HepG2 (cell line): Measurements from ENCODE around the gene DLX1. TPM values are rescaled to one million over a fixed set of nuclear protein-coding genes. Genes with fewer than 3 reads are reported as not detected.

Source experiments
- ATRX ChIP-seq: sonication (generic); formaldehyde crosslinking; IDR thresholded peaks from 2 replicates; pipeline ENCODE4 v1.4.0; 2020; ENCODE audit warnings: missing genetic modification reagents, borderline replicate concordance
- ERF ChIP-seq: IDR thresholded peaks from 2 replicates; pipeline ENCODE4 v1.6.1; 2018; ENCODE audit warnings: missing biosample characterization, missing genetic modification reagents
- GFI1 ChIP-seq: sonication (generic); formaldehyde crosslinking; IDR thresholded peaks from 2 replicates; pipeline ENCODE4 v1.5.0; 2020; ENCODE audit warnings: missing genetic modification reagents, mild to moderate bottlenecking, borderline replicate concordance
- HOMEZ ChIP-seq: IDR thresholded peaks from 2 replicates; pipeline ENCODE4 v1.6.1; 2016; ENCODE audit warnings: low read depth
- MED1 ChIP-seq: sonication (generic); formaldehyde crosslinking; IDR thresholded peaks from 2 replicates; pipeline ENCODE4 v1.4.0; 2020; ENCODE audit warnings: missing genetic modification reagents
- MTERF4 ChIP-seq: sonication (generic); formaldehyde crosslinking; IDR thresholded peaks from 2 replicates; pipeline ENCODE4 v1.8.0; 2023; ENCODE audit warnings: mild to moderate bottlenecking, missing genetic modification reagents
- NFYC ChIP-seq: IDR thresholded peaks from 2 replicates; pipeline ENCODE4 v1.6.1; 2016; ENCODE audit warnings: missing genetic modification reagents, missing compliant biosample characterization
- PAX8 ChIP-seq: sonication (generic); formaldehyde crosslinking; IDR thresholded peaks from 2 replicates; pipeline ENCODE4 v1.8.0; 2022; ENCODE audit warnings: mild to moderate bottlenecking, missing genetic modification reagents, borderline replicate concordance
- SP2 ChIP-seq: sonication (generic); formaldehyde crosslinking; IDR thresholded peaks from 2 replicates; pipeline ENCODE4 v1.5.1; 2020; ENCODE audit warnings: mild to moderate bottlenecking, missing genetic modification reagents
- STAT5B ChIP-seq: sonication (generic); formaldehyde crosslinking; IDR thresholded peaks from 2 replicates; pipeline ENCODE4 v1.4.0; 2020; ENCODE audit warnings: missing genetic modification reagents
- TCF7L2 ChIP-seq: IDR thresholded peaks from 2 replicates; pipeline ENCODE4 v1.6.1; 2011; ENCODE audit warnings: mild to moderate bottlenecking, low read depth, low read length, moderate library complexity
- TGIF2 ChIP-seq: IDR thresholded peaks from 2 replicates; pipeline ENCODE4 v1.6.1; 2016; ENCODE audit warnings: control low read depth, missing compliant biosample characterization
- ZEB1 ChIP-seq: IDR thresholded peaks from 2 replicates; pipeline ENCODE4 v1.6.1; 2012; ENCODE audit warnings: mild to moderate bottlenecking, low read depth, inconsistent platforms; ENCODE audit not compliant: insufficient replicate concordance
- ZFP36L1 ChIP-seq: sonication (generic); formaldehyde crosslinking; IDR thresholded peaks from 2 replicates; pipeline ENCODE4 v1.8.0; 2022; ENCODE audit warnings: mild to moderate bottlenecking, missing genetic modification reagents, moderate library complexity
- ZNF432 ChIP-seq: sonication (generic); formaldehyde crosslinking; IDR thresholded peaks from 2 replicates; pipeline ENCODE4 v1.5.0; 2020; ENCODE audit warnings: missing genetic modification reagents, mild to moderate bottlenecking, borderline replicate concordance
- ZNF484 ChIP-seq: sonication (generic); formaldehyde crosslinking; IDR thresholded peaks from 2 replicates; pipeline ENCODE4 v1.5.1; 2020; ENCODE audit warnings: mild to moderate bottlenecking, low read depth, missing genetic modification reagents, borderline replicate concordance
- ZNF660 ChIP-seq: sonication (generic); formaldehyde crosslinking; IDR thresholded peaks from 2 replicates; pipeline ENCODE4 v1.5.1; 2020; ENCODE audit warnings: mild to moderate bottlenecking, low read depth, missing genetic modification reagents, borderline replicate concordance
- ZNF761 ChIP-seq: sonication (generic); formaldehyde crosslinking; conservative IDR thresholded peaks from 2 replicates; pipeline ENCODE4 v1.4.0; 2020; ENCODE audit warnings: mild to moderate bottlenecking, missing genetic modification reagents
- polyA plus RNA-seq, 8 experiments: library from polyadenylated mRNA; depleted of rRNA in 3 of 8; stranded (reverse) in 7 of 8; unstranded in 1 of 8; fragments of >200 nt; fragmentation: Illumina TruSeq in 4 of 8; extraction: Trizol in 4 of 8; gene quantifications; 2 replicates each; pipeline versions ENCODE4 v1.2.1 to v1.2.3, GENCODE V29; 2011 to 2016; ENCODE audit warnings: low read depth in 4 of 8, missing spikeins in 1 of 8, mixed read lengths in 1 of 8; ENCODE audit not compliant: insufficient read depth in 1 of 8
- total RNA-seq, 5 experiments: library from RNA; depleted of rRNA; stranded (reverse); fragments of >200 nt; fragmentation: Illumina TruSeq; extraction: Trizol; gene quantifications; 2 replicates each; pipeline ENCODE4 v1.2.3, GENCODE V29; 2016; ENCODE audit warnings: low read depth in 1 of 5
- TF ChIP-seq, protein P1 (sequence below): sonication (generic); formaldehyde crosslinking; IDR thresholded peaks from 2 replicates; pipeline ENCODE4 v1.5.0; 2020; ENCODE audit warnings: missing genetic modification reagents
- TF ChIP-seq, protein P2 (sequence below): sonication (generic); formaldehyde crosslinking; IDR thresholded peaks from 2 replicates; pipeline ENCODE4 v1.4.0; 2020; ENCODE audit warnings: low read depth, missing genetic modification reagents
- TF ChIP-seq, protein P3 (sequence below): sonication (generic); formaldehyde crosslinking; IDR thresholded peaks from 2 replicates; pipeline ENCODE4 v1.4.0; 2020; ENCODE audit warnings: missing genetic modification reagents, borderline replicate concordance

DLX1 gene
- total and polyA plus RNA-seq, 2 of the 13 experiments (the other 11 are each of a cell fraction or from before 2014, with no cell fraction given) = 0.18 to 0.86 TPM

DNA sequence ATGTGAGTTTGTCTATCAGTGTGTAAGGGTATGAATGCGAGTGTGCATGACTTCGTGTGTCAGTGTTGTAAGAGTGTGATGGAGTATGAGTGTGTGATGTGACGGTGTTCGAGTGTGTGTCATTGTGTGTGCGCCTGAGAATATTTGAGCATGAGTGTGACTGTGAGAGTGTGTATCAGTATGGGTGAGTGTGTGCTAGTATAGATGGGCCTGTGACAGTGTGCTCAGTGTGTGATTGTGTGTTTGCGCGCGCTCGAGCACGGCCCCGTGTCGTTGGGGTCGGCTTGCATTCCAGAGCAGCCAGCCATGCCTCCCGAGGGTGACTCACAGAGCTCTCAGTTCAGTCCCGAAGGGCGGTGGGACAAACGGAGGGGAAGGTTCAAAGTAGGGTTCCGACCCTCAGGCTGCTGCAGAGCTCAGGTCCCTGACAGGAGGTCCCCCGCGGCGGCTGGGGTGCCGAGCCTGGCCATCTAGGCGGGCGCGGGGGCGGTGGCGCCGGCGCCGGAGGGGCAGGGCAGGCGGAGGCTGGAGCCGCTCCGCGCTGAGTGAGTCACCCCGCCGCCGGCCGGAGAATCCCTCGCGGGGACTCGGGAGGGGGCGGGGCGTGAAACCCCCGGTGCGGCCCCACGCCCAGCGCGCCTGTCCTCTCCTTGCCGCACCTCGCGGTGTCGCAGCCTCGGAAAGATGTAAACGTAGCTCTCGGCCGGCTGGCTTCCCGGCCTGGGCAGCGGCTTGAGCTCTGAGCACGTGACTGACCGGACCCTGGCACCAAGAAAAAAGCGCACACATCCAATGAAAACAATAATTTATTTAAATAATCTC, 13.6 kb downstream of the DLX1 start (continued):
- TF ChIP-seq, protein P1, sequence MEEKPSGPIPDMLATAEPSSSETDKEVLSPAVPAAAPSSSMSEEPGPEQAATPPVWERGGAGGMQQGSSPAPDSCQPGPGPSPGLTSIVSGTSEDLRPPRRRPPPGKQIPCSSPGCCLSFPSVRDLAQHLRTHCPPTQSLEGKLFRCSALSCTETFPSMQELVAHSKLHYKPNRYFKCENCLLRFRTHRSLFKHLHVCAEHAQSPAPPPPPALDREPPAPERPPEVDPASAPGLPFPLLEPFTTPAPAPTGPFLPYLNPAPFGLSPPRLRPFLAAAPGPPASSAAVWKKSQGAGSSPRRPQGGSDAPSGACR (CRISPR knock-in tag) = no peak
- TF ChIP-seq ZNF660 (CRISPR knock-in tag) (no peak), SP2 (CRISPR knock-in tag) (no peak), ATRX (CRISPR knock-in tag) (no peak), NFYC (CRISPR knock-in tag) (no peak), TCF7L2 (no peak), HOMEZ (no peak), PAX8 (CRISPR knock-in tag) (no peak), ZNF761 (CRISPR knock-in tag) (no peak), STAT5B (CRISPR knock-in tag) (no peak), TGIF2 (CRISPR knock-in tag) (no peak), GFI1 (no peak; the same call in 1 of the 2 replicates), ZNF484 (CRISPR knock-in tag) (no peak), MTERF4 (CRISPR knock-in tag) (no peak), ZEB1 (no peak), MED1 (CRISPR knock-in tag) (peak; percentile 68), ZFP36L1 (CRISPR knock-in tag) (no peak), ERF (CRISPR knock-in tag) (0 out of 2 replicates have a peak, but pooled peaks have one; percentile 51), ZNF432 (CRISPR knock-in tag) (no peak)
- TF ChIP-seq, protein P2, sequence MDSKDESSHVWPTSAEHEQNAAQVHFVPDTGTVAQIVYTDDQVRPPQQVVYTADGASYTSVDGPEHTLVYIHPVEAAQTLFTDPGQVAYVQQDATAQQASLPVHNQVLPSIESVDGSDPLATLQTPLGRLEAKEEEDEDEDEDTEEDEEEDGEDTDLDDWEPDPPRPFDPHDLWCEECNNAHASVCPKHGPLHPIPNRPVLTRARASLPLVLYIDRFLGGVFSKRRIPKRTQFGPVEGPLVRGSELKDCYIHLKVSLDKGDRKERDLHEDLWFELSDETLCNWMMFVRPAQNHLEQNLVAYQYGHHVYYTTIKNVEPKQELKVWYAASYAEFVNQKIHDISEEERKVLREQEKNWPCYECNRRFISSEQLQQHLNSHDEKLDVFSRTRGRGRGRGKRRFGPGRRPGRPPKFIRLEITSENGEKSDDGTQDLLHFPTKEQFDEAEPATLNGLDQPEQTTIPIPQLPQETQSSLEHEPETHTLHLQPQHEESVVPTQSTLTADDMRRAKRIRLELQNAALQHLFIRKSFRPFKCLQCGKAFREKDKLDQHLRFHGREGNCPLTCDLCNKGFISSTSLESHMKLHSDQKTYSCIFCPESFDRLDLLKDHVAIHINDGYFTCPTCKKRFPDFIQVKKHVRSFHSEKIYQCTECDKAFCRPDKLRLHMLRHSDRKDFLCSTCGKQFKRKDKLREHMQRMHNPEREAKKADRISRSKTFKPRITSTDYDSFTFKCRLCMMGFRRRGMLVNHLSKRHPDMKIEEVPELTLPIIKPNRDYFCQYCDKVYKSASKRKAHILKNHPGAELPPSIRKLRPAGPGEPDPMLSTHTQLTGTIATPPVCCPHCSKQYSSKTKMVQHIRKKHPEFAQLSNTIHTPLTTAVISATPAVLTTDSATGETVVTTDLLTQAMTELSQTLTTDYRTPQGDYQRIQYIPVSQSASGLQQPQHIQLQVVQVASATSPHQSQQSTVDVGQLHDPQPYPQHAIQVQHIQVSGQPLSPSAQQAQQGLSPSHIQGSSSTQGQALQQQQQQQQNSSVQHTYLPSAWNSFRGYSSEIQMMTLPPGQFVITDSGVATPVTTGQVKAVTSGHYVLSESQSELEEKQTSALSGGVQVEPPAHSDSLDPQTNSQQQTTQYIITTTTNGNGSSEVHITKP (CRISPR knock-in tag) = no peak
- TF ChIP-seq, protein P3, sequence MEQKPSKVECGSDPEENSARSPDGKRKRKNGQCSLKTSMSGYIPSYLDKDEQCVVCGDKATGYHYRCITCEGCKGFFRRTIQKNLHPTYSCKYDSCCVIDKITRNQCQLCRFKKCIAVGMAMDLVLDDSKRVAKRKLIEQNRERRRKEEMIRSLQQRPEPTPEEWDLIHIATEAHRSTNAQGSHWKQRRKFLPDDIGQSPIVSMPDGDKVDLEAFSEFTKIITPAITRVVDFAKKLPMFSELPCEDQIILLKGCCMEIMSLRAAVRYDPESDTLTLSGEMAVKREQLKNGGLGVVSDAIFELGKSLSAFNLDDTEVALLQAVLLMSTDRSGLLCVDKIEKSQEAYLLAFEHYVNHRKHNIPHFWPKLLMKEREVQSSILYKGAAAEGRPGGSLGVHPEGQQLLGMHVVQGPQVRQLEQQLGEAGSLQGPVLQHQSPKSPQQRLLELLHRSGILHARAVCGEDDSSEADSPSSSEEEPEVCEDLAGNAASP = no peak
